IPS-15b (cell line): ENCODE measurements around the gene HOXA10.
A peak's percentile ranks its signal among the peaks of the same experiment; 100 is the strongest.

Source experiments
- H3K27me3 ChIP-seq: one replicate; pipeline ENCODE4 v1.6.1; 2013; ENCODE audit warnings: low read length; ENCODE audit not compliant: control insufficient read depth, insufficient read depth
- H3K36me3 ChIP-seq: one replicate; pipeline ENCODE4 v1.6.1; 2013; ENCODE audit warnings: low read length; ENCODE audit not compliant: control insufficient read depth, insufficient read depth
- H3K4me1 ChIP-seq: one replicate; pipeline ENCODE4 v1.6.1; 2013; ENCODE audit warnings: mild to moderate bottlenecking, low read length; ENCODE audit not compliant: control insufficient read depth, insufficient read depth
- H3K4me3 ChIP-seq: one replicate; pipeline ENCODE4 v1.5.1; 2013; ENCODE audit warnings: low read depth, low read length
- H3K9ac ChIP-seq: one replicate; pipeline ENCODE4 v1.6.1; 2013; ENCODE audit warnings: low read depth, mild to moderate bottlenecking, low read length
- H3K9me3 ChIP-seq: one replicate; pipeline ENCODE4 v1.6.1; 2013; ENCODE audit warnings: mild to moderate bottlenecking, low read length; ENCODE audit not compliant: control insufficient read depth, insufficient read depth

Gene HOXA10

DNA sequence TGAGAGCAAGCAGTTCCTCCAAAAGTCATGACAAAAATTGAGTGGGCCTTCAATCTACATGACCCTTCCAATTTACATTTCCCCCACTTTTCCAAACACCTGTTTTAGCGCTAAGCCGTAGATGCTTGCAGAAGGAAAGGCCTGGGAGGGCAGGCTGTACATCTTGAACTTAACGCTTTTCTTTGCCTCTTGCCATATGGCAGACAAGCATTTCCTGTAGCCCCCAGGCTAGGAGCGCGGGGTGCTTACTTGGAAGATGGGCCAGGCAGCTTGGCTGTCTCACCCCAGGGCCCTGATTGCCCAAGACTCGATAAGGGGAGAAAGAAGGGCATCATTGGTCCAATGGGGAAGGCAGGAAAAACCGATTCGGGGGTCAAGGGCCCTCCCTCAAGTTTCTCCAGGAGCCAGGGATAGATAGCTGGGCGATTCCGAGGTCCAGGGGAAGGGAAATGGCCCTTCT lies 1.8 kb downstream of the HOXA10 start:
- no peaks in the 10 kb centered on the region for H3K9me3 ChIP-seq
- H3K9ac ChIP-seq = no peak overlapping the region
- peaks cover 96% of the 10 kb centered on the region for H3K27me3 ChIP-seq
- no peak overlapping the region for H3K4me3 ChIP-seq
- H3K36me3 ChIP-seq = no peaks in the 10 kb centered on the region
- H3K4me1 ChIP-seq = no peaks in the 10 kb centered on the region

DNA sequence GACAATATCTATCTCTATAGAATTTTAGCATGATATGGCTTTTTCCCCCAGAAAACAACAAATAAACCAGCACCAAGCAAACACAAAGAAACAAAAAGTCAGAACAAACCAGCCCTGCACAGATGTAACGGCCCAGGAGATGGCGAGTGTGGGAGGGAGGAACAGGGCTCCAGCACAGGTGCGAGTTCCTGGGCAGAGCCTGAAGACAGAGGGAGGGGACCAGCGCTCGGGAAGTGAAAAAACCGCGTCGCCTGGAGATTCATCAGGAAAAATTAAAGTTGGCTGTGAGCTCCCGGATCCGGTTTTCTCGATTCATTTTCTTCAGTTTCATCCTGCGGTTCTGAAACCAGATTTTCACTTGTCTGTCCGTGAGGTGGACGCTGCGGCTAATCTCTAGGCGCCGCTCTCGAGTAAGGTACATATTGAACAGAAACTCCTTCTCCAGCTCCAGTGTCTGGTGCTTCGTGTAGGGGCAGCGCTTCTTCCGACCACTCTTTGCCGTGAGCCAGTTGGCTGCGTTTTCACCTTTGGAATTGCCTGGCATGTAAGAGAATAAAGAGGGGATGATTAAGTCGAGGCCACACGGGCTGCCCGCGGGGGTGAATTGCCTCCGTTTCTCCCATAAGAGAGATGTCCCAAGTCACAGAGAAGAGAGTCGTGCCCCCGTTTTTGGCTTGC lies 2.3 kb downstream of the HOXA10 start:
- H3K4me3 ChIP-seq = peak overlapping the region; percentile 23
- H3K4me1 ChIP-seq = no peaks in the 10 kb centered on the region
- no peaks in the 10 kb centered on the region for H3K9me3 ChIP-seq
- peaks cover 96% of the 10 kb centered on the region for H3K27me3 ChIP-seq
- no peaks in the 10 kb centered on the region for H3K36me3 ChIP-seq
- no peak overlapping the region for H3K9ac ChIP-seq

DNA sequence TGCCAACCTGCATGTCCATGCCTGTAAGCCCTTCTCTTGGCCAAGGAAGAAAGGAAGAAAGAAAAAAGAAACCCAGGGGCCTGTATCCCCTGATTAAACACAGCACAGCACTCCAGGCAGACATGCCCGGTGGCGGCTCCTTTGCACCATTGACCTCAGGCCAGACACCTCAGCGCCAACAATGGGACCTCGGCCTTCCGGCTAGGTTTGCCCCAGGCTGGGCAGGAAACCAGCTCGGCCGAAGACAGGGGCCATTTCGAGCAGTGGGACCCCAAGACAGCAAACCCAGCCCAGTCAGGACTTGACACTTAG lies 2.8 kb downstream of the HOXA10 start:
- Histone ChIP-seq H3K9ac (no peak overlapping the region), H3K4me1 (no peaks in the 10 kb centered on the region), H3K36me3 (no peaks in the 10 kb centered on the region), H3K4me3 (no peak overlapping the region), H3K27me3 (peaks cover 96% of the 10 kb centered on the region), H3K9me3 (no peaks in the 10 kb centered on the region)

DNA sequence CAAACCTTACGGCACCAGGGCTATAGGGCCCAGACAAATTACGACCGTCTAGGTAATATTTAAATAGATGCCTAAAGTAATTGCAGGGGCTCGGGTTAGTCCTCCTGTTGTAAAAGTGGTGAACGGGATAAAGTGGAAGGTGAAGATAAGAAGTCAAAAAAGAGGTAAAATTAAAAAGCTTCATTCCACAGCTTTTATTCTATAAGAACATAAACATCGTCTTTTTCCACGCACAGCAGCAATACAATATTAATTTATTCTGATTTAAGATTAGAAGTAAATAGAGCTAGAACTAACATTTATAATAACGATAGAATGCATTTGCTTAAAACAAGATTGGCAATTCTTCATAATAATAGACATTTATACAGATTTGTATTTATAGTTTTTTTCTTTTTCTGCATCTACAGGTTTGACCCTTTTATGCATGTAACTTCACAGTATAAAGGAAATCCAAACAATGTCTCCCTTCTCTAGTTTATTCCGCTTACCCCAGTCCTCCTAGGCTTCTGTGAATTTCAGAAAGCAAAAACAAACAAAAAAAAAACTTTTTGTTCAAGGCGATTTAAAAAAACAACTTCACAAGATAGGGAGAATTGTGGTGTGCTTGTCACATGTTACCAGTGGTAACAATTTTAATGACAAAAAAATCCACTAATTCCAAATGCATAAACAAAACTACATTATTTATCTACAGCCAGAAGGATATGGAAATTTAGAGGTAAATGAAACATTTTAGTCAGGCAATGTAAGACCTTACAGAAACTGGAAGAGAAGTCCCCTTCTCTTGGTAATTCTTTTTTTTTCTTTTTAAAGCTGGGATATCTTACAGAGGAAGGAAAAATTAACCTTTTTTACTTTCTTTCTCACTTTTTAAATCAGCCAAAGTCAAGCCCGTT lies 3.4 kb downstream of the HOXA10 start:
- Histone ChIP-seq H3K27me3 (peaks cover 96% of the 10 kb centered on the region), H3K9me3 (no peaks in the 10 kb centered on the region), H3K9ac (no peak overlapping the region), H3K4me3 (no peak overlapping the region), H3K36me3 (no peaks in the 10 kb centered on the region), H3K4me1 (no peaks in the 10 kb centered on the region)

DNA sequence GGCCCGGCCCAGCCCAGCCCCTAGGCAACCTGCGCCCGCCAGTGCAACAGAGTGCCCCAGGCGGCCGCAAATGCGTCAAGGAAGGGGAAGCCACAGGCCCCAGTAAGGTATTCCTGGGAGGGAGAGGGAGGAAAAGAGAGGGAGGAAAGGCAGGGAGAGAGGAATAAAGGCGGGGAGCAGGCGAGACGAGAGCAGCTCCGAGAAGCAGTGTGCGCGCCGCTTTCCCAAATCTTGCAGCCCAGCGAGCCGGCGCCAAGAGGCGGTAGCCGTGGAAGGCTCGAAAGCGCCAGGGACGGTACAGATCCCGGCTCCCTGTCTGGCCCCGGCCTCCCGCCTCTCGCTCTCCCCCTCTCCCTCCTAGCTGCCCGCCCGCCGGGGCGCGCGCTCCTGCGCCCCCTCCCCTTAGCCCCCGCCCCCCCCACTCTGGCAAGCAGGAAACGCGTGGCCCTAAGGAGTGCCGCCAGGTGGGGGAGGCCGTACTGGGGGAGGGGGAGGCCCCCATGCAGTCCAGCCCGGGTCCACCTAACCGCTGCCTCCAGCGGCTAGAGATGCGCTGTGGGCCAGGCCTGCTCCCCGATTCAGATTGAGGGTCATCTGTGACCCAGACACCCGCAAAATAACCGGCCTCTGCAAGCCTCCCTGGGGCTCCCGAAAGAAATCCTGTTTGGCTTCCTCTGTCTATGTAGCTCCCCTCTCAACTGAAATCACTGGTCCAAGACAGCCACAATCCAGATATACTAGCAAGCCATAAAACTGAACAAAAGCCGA lies 4.3 kb downstream of the HOXA10 start:
- H3K4me1 ChIP-seq = no peaks in the 10 kb centered on the region

DNA sequence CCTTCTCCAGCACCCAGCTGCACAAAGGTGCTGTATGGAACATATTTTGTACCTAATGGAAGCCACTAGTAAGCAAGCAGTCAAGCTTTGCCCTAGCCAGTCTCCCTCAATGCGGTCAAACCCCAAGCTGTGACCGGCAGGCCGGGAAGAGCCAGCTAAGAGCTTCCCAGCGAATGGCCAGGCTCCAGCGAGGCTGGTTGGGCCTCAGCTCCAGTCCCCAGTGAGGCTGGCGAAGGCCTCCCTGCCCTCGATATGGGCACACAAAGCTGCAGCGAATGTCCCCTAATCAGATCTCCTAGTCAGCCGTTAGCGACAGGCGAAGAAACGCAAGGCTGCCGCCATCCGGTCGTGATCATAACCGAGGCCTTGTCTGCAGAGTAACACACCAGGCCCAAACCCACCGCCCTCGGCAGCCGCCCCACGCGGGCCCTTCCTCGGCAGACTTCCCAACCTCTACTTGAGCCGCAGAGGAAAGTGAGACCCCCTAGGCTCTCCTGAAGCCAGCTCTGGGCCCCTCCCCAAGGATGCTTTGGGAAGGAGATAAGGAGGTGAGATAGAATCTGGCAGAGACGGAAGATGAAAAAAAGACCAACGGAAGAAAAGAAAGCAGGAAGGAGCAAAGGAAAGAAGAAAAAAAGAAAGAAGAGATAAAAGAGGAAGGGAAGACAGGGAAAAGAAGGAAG lies 5.7 kb downstream of the HOXA10 start:
- H3K4me3 ChIP-seq = peak overlapping the region; percentile 33
- H3K36me3 ChIP-seq = no peaks in the 10 kb centered on the region
- peaks cover 98% of the 10 kb centered on the region for H3K27me3 ChIP-seq
- H3K4me1 ChIP-seq = no peaks in the 10 kb centered on the region
- H3K9me3 ChIP-seq = no peaks in the 10 kb centered on the region
- H3K9ac ChIP-seq = no peak overlapping the region

More for the DNA sequence above, 4.3 kb downstream of the HOXA10 start:
- Histone ChIP-seq H3K4me3 (peak overlapping the region; percentile 32), H3K27me3 (peaks cover 96% of the 10 kb centered on the region), H3K9me3 (no peaks in the 10 kb centered on the region), H3K9ac (no peak overlapping the region), H3K36me3 (no peaks in the 10 kb centered on the region)

DNA sequence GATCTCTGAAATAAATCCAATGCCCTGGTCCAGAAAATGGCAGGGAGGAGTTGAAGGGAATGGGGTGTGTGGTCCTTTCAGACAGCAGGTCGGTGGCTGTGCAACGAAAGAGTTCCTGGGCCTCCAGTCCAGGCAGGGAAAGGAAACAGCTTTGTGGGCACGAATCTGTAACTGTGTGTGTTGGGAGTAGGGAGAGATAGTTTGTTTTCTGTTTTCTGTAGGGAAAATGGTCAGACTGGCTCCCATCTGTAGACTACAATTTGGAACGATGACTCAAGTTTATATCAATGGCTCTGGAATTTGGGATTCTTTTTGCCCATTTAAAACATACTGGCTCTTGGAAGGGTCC lies 6.2 kb downstream of the HOXA10 start:
- H3K4me1 ChIP-seq = no peaks in the 10 kb centered on the region
- no peak overlapping the region for H3K4me3 ChIP-seq
- peaks cover 98% of the 10 kb centered on the region for H3K27me3 ChIP-seq
- H3K36me3 ChIP-seq = no peaks in the 10 kb centered on the region
- no peaks in the 10 kb centered on the region for H3K9me3 ChIP-seq
- no peak overlapping the region for H3K9ac ChIP-seq

DNA sequence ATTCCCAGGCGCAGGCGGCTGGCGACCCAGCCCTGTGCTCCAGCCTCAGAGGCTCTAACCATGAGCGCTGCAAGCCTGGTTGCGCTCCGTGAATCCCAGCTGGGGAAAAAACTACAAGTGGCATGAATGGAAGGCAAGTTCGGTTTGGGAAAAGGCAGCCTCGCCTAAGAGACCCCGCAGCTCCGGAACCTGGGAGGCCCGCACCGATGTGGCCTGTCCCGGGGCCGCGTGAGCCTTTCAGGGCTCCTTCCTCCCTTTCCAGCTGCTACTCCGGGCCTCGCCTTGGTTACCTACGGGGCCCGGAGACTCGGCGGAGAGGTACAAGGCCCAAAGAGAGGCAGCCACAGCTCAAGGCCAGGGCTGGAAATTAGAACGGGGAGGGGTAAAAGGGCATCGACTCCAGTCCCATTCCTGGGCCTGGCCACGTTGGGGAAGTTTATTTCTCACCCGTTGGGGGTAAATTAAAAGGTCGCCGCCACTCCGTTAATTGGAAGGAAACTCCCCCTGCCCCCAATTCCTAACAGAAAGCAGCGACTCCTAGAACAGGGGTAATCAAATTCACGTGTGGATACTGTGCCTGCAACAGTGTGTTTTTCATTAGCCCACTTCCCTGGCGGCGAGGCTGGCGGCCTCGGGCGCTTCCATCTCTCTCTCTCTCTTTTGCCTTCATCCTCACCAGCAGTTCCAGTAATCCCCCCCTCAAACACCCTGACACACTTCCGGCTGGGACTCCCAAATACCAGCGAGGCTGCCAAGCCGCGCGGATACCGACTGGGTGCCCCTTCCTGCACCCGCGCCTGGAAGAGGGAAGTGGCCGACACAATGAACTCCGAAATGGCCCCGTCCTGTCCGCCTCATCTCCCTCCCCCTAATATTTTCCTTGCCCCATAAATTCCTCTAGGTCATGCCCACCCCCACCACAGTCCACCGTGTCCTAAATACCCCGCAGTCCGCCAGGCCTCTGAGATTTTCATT lies 7.3 kb downstream of the HOXA10 start:
- no peak overlapping the region for H3K9ac ChIP-seq
- peak overlapping the region; percentile 8 for H3K4me3 ChIP-seq
- no peaks in the 10 kb centered on the region for H3K4me1 ChIP-seq
- H3K36me3 ChIP-seq = no peaks in the 10 kb centered on the region
- peaks cover 98% of the 10 kb centered on the region for H3K27me3 ChIP-seq
- no peaks in the 10 kb centered on the region for H3K9me3 ChIP-seq

DNA sequence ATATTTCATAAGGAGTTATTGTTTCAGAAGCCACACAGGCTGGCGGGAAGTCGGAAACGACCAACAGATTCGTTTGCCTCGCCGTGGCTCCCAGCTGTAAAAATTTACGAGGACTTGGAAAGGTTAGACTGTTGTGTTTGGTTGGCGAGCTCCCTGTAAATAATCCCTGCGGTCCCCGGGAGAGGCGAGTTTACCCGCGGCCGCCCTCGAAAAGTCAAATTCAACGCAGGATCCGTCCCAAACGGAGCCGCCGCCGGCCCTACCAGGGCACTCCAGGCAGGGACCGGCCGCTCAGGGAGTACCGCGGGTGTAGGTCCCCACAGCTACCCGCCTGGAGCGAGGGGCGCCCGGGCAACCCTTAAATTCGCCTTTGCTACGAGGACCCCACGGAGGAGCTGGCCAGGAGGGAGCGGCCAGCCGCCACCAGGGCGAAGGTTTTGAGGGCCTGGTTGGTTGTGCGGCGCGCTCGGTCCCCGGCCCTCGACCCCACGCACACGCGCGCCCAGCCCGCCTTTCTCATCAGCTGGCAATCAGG lies 8.1 kb downstream of the HOXA10 start:
- no peaks in the 10 kb centered on the region for H3K9me3 ChIP-seq
- H3K27me3 ChIP-seq = peaks cover 96% of the 10 kb centered on the region
- no peak overlapping the region for H3K9ac ChIP-seq
- H3K36me3 ChIP-seq = no peaks in the 10 kb centered on the region
- no peaks in the 10 kb centered on the region for H3K4me1 ChIP-seq
- H3K4me3 ChIP-seq = peak overlapping the region; percentile 18

DNA sequence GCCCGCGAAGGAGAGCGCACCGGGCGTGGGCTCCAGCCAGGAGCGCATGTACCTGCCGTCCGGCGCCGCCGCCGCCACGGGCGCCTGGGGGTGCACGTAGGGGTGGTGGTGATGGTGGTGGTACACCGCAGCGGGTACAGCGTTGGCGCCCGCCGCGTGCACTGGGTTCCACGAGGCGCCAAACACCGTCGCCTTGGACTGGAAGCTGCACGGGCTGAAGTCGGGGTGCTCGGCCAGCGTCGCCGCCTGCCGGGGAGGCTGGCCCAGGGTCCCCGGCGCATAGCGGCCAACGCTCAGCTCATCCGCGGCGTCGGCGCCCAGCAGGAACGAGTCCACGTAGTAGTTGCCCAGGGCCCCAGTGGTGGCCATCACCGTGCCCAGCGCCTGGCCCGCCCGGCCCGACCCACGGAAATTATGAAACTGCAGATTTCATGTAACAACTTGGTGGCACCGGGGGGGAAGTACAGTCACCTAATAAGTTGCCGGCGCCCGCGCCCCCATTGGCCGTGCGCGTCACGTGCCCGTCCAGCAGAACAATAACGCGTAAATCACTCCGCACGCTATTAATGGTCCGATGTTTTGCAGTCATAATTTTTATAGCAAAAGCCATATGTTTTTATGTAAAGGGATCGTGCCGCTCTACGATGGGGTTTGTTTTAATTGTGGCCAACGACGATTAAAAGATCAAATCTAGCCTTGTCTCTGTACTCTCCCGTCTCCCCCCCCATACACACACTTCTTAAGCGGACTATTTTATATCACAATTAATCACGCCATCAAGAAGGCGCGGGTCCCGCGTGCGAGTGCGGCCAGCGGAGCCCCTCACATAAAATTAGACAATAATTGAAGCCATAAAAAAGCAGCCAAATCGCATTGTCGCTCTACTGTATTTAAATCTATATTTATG lies 8.8 kb downstream of the HOXA10 start, which contains the start of gene HOXA9:
HOXA9 (minus strand) TSS at position 449 of the 907 bp plus-strand sequence; CDS start at position 369, 80 bp downstream.
- peak within 1 kb of the TSS; percentile 18 for H3K4me3 ChIP-seq
- H3K36me3 ChIP-seq = no peaks in the 10 kb centered on the region
- H3K27me3 ChIP-seq = peaks cover 96% of the 10 kb centered on the region
- no peak within 1 kb of the TSS for H3K9ac ChIP-seq
- no peaks in the 10 kb centered on the region for H3K4me1 ChIP-seq
- no peaks in the 10 kb centered on the region for H3K9me3 ChIP-seq
